Measurements from ENCODE around the gene DQX1.
A peak's percentile ranks its signal among the peaks of the same experiment; 100 is the strongest.

Gene DQX1

DNA sequence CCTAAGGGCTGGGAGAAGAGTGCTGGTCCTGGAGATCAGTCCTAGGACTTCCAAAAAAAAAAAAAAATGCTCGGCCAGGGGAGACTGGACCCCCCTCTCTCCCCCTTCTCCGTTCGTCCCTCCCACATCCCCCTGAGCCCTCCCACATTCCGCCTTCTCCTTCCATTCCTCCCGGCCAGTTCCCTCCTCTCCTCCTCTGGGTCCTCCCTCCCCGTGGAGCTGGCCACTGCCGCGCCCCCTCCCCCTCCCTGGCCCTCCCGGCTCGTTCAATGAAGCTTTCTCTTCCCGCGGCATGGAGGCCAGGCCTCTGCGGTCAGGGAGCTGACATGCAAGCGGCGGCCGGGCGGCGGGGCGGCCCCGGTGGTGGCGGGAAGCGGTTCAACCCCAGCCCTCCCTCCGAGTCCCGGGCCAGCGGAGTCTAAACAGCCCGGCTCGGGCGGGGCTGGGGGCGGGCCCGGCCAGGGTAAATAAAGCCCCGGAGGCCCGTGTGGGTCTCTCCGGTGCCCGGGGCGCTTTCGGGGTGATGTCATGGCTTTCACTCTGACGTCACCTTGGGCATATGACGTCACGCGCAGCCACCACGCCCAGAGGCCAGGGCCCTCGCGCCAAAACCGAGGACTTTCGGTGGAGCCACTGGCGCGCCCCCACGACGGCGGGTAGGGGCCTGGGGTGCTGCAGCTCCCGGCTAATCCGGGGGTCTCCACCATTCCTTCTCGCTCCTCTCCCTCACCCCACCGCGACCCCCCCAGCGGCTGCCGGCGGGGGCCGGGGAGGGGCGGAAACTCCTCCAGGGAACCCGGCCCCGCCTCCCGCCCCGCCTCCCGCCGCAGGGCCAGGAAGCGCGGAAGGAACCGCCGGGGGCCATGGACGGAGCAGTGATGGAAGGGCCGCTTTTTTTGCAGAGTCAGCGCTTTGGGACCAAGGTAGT lies 28.1 kb upstream of the DQX1 start, which contains the start of the genes DOK1 and LOXL3:
DOK1 (plus strand) TSS at position 829 of the 928 bp plus-strand sequence; CDS start at position 864, 35 bp downstream.
LOXL3 (minus strand) TSS at position 51 of the 928 bp plus-strand sequence. CDS start 1,308 bp downstream, outside the sequence.
- peak; percentile 75 to 80 for DNase-seq (ENCODE audit: low read depth in 2 of 2)

- DNase-seq (ENCODE audit: low read depth in 2 of 2): no peak
Measured at GRCh38 chr2:74552914-74553811, 27.1 kb upstream of the DQX1 start.

DNA sequence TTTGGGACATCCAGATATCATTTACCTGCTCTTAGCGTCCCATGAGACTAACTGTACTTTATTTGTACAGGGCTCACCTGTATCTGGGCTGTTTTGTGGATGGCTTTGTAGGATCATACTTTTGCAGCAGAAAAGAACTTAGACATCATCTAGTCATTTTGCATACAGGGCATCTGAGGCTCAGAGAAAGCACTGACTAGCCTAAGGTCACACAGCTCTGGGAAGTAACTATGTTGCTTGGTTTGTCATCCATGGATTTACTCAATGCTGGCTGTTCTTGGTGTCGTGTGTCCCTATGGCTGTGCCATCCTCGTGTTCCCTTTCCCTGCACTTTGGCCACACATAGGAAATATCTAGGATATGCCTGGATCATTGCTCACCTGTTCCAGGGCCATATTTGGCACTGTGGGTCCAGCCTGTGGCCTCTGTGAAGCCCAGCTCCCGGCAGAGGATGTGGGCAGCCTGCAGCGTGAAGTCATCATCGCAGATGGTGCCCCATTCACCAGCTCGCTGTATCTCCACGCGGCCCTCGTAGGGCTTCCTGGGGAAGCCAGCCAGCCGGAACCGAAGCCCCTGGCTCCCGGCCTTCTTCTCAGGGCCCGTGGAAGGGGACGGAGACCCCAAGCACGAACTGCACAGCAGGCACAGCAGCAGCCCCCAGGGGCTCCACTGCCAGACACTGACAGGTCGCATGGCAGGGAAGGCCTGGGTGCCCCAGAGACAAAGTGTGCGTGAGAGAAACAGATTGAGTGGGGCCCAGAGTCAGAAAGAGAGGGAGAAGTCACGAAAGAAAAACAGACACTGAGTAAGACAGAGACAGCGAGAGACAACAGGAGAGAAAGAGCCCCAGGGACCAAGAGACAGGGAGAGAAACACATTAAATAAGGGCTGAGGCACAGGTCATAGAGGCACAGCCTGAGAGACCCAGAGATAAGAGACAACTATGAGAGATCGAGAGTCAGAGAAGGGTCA lies 26.2 kb upstream of the DQX1 start:
- DNase-seq (ENCODE audit: low read depth in 2 of 2): no peak

DNA sequence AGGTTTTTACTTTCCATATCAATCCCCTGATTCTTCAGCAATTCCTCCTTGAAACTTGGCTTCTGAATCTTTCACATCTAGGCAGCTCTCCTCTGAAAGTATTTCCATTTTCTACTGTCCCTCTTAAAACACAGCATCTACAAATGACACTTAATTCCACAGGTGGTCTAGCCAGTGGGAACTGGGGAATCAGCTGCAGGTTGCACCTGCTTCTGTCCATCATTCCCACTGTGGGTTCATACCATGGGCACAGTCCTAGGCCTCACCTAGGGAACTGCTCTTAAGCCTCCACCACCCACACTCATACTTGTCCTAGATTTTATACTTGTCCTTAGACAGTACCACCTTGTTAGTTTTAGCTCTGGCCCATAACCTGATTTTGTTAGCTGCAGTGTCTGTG lies 25.5 kb upstream of the DQX1 start:
- DNase-seq (ENCODE audit: low read depth in 2 of 2): no peak

DNA sequence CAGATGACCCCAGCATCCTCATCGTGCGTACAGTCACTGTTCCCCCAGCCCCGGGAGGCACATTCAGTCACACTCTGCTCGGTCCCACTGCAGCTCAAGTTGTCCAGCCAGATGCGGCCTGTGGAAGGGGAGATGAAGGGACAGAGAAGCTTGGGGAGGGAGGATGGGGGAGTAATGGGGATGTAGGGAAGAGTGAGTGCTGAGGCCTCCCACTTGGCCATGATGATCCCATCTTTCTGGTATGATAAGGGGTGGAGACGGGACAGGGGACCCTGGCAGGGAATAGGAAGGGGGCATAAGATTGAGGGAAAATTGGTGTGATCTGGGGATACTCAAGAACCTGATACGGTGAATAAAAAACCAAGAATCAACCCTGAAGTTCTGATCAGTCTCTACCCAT lies 24.2 kb upstream of the DQX1 start:
- DNase-seq (ENCODE audit: low read depth in 2 of 2): no peak

- no peak for DNase-seq (ENCODE audit: low read depth in 2 of 2)
Measured at GRCh38 chr2:74548900-74549826, 23.1 kb upstream of the DQX1 start.

DNA sequence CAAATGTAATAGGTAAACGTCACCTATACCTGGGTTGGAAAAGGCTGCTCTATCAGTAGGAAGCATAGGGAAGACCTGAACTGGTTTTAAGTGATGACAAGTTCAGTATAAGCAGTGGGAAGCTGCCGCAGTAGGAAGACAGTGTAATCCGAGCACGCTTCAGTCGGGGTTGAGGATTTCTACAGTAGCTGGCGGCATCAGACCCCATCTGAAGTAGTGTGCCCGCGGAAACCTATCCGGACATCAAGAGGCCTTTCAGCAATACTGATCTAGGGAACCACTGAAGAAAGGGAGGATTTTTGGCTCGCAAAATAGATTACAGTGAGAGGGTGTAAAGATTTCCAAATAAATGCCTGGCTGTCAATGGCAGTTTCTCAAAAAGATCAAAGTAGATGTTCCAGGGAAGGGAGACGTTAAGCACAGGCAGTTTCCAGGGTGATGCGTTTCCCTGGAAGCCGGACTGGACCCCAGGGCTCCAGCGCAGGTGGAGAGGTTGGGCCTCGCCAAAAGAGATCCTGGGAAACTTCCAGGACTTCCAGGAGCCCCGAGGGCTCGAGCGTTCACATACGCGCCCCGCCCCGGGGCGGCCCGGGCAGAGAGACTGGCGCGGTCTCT lies 22.4 kb upstream of the DQX1 start:
- DNase-seq (ENCODE audit: low read depth in 2 of 2): no peak

DNA sequence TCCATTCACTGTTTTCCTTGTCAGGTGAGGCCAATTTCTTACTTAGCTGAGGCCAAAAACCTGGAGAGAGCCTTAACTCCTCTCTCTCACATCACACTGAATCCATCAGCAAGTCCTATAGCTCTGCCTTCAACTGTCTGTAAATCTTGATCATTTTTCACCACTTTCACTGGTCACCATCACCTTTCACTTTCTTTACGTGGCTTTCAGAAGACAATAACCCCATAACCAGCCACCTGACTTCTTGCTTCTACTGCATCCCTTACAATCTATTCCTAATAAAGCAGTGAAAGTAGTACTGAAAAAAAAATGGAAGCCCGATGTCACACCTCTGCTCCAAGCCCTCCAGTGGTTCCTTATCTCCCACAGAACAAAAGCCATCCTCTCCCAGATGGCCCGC lies 20.0 kb upstream of the DQX1 start:
- DNase-seq (ENCODE audit: low read depth in 2 of 2): no peak

DNA sequence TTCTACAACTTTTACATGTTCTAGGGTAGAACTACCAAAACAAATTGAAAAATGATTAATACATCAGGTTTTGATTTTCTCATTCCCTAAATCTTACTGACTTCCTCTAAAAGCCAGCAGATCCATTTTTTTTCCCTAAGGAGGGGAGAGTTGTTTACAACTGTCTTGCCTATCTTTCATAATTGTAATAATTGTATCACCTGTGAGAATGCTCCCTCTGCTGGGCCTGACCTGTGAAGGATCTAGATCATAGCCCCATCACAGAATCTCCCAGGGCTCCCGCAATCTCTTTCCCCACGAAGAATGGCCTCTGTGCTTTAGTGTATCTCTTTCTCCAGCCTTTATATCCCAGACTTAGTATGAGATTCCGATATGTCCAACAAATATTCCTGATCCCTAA lies 18.6 kb upstream of the DQX1 start:
- DNase-seq (ENCODE audit: low read depth in 2 of 2): no peak

DNA sequence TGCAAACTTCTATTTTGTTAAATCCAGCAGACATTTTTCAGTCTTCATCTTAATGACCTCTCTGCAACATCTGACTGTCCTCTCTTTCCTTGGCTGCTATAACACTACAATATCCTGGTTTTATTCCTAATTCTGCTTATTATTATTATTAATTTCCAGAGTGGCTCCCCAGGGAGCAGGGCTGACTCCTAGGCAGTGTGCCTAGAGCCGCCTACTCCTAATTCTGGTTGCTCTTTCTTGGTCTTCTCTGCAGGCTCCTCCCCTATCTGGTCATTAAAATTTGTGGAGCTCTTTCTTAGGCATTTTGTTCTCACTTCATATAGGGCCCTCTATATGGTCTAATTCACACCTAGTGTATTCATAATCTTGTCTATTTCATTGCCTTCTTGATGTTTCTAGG lies 16.9 kb upstream of the DQX1 start:
- DNase-seq (ENCODE audit: low read depth in 2 of 2): no peak

DNA sequence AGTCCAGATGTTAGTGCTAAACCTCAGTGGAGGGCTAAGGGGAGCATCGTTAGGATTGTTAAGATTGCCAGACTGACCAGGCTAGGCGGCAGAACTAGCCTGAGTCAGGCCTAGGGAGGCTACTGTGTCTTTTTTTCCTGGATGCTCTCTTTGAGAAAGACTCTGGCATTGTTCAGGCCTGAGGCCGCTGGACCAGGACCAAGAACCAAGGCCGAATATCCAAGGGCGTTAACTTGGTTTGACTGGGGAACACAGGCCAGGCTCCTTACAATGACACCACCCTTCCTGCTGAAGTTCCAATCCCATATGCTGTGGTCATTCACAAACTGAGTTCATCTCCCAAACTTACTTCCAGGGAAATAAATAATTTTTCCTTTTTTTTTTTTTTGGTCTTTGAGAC lies 14.3 kb upstream of the DQX1 start:
- DNase-seq (ENCODE audit: low read depth in 2 of 2): no peak

DNA sequence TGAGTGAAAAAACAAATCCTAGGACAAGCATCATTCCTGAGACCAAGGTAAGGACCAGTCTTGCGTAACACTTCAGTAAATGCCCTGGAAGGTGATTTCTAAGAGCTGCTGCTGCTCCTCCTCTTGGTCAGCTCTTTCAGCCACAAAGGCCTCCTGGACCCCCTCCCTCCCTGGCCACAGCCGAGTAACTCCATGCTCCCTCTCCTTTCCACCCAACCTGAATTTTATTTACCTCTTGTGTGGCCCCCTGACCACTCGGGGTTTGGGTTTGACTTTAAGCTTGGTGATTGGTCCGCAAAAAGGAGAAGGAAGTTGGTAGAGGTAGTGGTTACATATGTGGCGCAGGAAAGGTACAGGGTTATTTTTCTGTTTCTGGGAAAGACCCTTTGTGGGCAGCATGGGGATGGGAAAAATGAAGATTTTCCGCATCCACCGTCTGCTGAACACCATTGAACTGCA lies 12.9 kb upstream of the DQX1 start:
- DNase-seq (ENCODE audit: low read depth in 2 of 2): no peak

- DNase-seq (ENCODE audit: low read depth in 2 of 2): no peak
Measured at GRCh38 chr2:74537140-74537539, 11.1 kb upstream of the DQX1 start.

GRCh38 chr2:74536166-74536950 lies 10.3 kb upstream of the DQX1 start:
- DNase-seq (ENCODE audit: low read depth in 2 of 2): no peak

GRCh38 chr2:74535440-74535965 lies 9.5 kb upstream of the DQX1 start:
- no peak for DNase-seq (ENCODE audit: low read depth in 2 of 2)

DNA sequence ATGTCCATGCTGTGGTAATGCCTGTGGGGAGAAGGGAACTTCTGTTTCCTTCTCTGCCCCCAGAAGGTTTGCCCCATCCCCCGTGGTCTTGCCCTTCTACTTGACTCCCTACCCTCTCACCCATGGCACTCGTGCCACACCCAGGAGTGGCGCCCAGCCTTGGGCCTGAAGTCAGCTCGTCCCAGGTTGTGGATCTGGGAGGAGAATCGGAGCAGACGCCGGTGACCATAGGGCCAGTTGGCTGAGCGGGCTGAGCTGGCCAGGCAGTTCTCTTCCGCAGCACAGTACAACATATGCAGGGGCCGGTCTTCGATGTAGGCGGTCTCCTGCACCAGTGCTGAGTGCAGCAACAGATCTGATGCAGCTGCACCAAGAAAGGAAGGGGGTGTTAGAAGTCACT lies 8.4 kb upstream of the DQX1 start:
- DNase-seq (ENCODE audit: low read depth in 2 of 2): no peak

DNA sequence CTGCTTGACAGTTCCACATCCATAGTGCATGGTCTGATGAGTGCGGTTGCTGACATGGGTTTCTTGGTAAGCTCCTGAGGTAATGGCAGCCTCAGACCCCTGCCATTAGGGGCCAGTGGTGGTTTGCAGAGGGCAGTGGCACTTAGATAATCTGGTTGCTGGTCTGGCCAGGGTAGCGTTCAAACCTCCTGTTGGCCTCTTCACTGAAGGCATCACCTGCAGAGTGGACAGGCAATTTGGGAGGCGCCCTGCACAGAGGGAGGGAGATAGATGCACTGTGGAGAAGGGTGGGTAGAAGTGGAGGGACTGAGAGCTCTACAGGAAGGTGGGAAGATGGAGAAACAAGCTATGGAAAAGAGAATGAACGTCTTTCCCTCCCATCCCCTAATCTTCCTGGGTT lies 7.4 kb upstream of the DQX1 start:
- DNase-seq (ENCODE audit: low read depth in 2 of 2): no peak

GRCh38 chr2:74532222-74532621 lies 6.2 kb upstream of the DQX1 start:
- DNase-seq (ENCODE audit: low read depth in 2 of 2): no peak

GRCh38 chr2:74531666-74532065 lies 5.6 kb upstream of the DQX1 start:
- DNase-seq (ENCODE audit: low read depth in 2 of 2): no peak

Data from stimulated activated CD8-positive, alpha-beta memory T cell treated with anti-CD3 and anti-CD28 coated beads, Interleukin-2, amount 100 ng/mL, for 48 hours (primary cell).